CD4-positive, alpha-beta T cell treated with Interleukin-17A for 4 hours (primary cell): ENCODE measurements around the gene NCCRP1.
"Not testable (repeated sequence)": the region's sequence is repeated elsewhere in the genome, so short reads cannot be mapped to it uniquely, and the experiment has no call there.

Experiments used
- DNase-seq: peaks from one replicate; pipeline ENCODE4 v3.0.0-alpha.2; 2020; ENCODE audit warnings: mixed read lengths

NCCRP1 gene

GRCh38 chr19:39211731-39212374 lies 15.1 kb downstream of the NCCRP1 start:
- no peak for DNase-seq

- DNase-seq, result peak; percentile 71
Observed at GRCh38 chr19:39212375-39212742, 15.6 kb downstream of the NCCRP1 start.

DNA sequence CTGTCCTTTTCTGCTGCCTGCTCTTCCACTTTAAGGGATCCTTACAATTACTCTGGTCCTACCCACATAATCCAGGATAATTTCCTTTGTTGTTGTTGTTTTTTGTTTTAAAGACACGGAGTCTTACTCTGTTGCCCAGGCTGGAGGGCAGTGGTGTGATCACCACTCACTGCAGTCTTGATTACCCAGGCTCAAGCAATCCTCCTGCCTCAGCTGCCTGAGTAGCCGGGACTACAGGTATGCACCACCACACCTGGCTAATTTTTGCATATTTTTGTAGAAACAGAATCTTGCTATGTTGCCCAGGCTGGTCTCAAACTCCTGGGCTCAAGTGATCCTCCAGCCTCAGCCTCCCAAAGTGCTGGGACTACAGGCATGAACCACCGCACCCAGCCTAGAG lies 18.6 kb downstream of the NCCRP1 start:
- DNase-seq, result not testable (repeated sequence)

- no peak for DNase-seq
Observed at GRCh38 chr19:39217094-39217493, 20.3 kb downstream of the NCCRP1 start.

DNA sequence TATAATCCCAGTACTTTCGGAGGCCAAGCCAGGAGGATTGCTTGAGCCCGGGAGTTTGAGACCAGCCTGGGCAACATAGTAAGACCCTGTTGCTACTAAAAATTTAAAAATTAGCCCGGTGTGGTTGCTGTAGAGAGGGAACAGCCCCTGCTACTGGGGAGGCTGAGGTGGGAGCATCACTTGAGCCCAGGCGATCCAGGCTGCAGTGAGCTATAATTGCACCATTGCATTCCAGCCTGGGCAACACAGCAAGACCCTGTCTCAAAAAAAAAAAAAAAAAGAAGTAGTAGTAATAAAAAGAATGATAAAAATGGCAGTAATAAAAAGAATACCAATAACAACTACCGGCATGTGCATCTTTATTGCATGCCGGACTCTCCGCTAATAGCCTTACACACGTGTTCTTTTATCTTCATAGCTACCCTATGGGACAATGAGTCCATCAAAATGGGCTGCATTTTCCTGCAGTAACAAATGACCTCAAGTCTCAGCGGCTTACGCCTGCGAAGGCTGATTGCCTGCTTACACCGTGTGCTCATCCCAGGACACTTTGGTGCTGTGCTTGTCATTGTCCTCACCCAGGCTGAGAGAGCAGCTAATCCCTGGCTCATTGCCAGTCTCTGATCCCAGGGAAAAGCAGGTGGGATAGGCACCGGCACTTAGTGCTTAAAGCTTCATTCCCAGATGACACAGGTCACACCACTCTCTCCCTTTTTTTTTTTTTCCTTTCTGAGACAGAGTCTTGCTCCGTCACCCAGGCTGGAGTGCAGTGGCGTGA lies 21.7 kb downstream of the NCCRP1 start:
- DNase-seq, result no peak

GRCh38 chr19:39219108-39219507 lies 22.3 kb downstream of the NCCRP1 start:
- not testable (repeated sequence) for DNase-seq

GRCh38 chr19:39223703-39224279 lies 27.0 kb downstream of the NCCRP1 start:
- no peak for DNase-seq

DNA sequence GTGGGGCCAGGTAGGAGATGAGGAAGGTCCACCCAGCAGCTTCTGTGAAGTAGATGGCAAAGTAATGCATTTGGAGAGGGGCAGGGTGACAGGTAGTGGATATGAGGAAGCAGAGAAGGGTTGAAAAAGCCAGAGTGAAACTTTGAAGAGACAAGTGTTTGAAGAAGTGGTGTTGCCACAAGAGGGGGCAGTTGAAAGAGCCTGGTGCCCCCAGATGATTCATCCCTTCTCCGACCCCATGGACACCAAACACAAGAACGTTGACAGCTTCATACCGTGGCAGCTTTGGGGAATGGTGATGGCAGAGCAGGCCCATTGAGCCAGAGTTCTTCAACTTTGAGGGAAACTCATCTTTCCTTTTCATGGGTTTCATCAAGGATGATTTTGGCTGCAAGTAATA lies 28.1 kb downstream of the NCCRP1 start:
- no peak for DNase-seq

DNA sequence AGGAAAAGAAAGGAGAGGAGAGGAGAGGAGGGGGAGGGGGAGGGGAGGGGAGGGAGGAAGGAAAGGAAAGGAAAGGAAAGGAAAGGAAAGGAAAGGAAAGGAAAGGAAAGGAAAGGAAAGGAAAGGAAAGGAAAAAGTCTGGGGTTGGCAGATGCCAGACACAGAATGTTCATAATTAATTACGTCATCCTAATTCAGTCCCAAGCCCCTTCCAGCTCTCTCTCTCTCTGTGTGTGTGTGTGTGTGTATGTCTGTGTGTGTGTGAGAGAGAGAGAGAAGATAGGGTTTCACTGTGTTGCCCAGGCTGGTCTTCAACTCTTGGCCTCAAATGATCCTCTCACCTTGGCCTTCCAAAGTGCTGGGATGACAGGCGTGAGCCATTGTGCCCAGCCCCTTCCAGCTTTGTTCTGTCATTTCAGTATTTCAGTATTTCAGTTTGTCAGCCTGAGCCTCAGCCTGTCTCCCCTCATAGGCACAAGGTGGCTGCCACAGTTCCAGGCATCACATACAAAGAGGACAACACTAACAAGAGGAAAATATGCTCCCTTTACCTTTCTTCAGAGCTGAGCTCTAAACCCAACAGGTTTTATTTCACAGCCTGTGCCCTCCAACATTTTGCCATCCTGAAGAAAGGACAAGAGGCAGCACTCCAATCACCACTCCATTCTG lies 33.5 kb downstream of the NCCRP1 start:
- no peak for DNase-seq

DNA sequence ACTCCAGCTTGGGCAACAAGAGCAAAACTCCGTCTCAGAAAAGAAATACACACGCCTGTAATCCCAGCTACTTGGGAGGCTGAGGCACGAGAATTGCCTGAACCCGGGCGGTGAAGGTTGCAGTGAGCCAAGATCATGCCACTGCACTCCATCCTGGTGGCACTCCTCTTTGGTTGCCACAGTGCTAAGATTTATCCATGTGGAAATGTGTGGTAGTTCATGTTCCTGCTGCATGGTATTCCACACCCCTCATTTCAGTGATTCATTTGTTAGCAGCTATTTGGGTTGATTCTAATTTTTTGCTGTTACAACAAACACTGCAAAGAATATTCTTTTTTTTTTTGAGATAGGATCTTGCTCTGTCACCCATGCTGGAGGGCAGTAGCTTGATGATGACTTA lies 35.9 kb downstream of the NCCRP1 start:
- DNase-seq, result no peak

- DNase-seq, result peak; percentile 42
Observed at GRCh38 chr19:39236527-39236926, 39.8 kb downstream of the NCCRP1 start.

GRCh38 chr19:39237200-39238184 lies 40.7 kb downstream of the NCCRP1 start:
- peak; percentile 65 for DNase-seq

GRCh38 chr19:39238209-39238608 lies 41.4 kb downstream of the NCCRP1 start:
- no peak for DNase-seq

- DNase-seq, result no peak
Observed at GRCh38 chr19:39238944-39239343, 42.2 kb downstream of the NCCRP1 start.

DNA sequence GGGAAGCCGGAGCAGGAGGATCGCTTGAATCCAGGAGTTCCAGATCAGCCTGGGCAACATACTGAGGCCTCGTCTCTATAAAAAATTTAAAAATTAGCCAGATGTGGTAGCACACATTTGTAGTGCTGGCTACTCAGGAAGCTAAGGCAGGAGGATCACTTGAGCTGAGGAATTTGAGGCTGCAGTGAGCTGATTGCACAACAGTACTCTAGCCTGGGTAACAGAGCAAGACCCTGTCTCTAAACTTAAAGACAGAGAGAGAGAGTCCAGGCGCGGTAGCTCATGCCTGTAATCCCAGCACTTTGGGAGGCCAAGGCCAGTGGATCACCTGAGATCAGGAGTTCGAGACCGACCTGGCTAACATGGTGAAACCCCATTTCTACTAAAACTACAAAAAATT lies 43.7 kb downstream of the NCCRP1 start:
- DNase-seq, result no peak

- not testable (repeated sequence) for DNase-seq
Observed at GRCh38 chr19:39243741-39244140, 47.0 kb downstream of the NCCRP1 start.

DNA sequence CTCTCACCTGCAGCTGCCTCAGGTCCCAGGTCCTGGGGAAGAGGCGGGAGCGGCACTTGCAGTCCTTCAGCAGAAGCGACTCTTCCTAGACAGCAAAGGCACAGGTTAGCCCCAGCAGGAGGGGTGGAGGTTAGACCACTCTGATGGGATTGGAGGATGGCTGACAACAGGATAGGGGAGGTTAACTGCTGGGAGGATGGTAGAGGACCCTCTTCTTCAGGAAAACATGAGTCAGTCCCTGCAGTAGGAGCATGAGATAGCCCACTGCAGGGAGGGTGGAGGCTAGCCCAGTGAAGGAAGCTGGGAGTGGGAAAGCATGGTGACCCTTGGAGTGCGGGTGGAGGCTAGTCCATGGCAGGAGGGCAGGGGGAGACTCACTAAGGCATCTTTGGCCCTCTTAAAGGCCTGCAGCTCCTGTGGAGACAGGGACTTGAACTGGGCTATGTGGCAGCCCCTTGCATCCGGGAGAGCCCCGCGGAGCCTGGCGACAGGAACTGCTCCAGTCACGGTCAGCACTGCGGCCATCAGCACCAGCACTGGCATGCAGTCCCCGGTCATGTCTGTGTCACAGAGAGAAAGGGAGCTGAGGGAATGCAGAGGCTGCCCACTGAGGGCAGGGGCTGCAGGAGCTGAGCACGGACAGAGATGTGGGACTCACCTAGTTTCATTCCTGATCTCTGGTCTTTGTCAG lies 47.8 kb downstream of the NCCRP1 start, which contains the start of gene IFNL3:
TSS of gene IFNL3 (minus strand) at position 597 of the 691 bp plus-strand sequence. CDS start at position 558, 39 bp downstream.
- not testable (repeated sequence) for DNase-seq

DNA sequence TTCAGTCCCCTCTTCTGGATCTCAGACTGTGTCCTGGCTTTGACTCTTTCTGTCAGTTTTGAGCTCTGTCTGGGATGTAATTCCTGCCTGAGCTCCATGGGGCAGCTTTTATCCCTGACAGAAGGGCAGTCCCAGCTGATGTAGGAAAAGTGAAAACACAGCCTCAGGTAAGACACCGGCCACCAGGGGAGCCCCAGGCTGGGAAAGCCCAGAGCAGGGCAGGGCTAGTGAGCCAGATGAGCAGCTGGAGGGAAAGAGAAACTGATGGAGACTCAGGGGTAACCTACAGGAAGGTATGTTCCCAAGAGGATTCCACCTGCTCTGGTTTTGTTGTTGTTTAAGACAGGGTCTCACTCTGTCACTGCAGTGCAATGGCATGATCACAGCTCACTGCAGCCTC lies 48.4 kb downstream of the NCCRP1 start:
- DNase-seq, result not testable (repeated sequence)

DNA sequence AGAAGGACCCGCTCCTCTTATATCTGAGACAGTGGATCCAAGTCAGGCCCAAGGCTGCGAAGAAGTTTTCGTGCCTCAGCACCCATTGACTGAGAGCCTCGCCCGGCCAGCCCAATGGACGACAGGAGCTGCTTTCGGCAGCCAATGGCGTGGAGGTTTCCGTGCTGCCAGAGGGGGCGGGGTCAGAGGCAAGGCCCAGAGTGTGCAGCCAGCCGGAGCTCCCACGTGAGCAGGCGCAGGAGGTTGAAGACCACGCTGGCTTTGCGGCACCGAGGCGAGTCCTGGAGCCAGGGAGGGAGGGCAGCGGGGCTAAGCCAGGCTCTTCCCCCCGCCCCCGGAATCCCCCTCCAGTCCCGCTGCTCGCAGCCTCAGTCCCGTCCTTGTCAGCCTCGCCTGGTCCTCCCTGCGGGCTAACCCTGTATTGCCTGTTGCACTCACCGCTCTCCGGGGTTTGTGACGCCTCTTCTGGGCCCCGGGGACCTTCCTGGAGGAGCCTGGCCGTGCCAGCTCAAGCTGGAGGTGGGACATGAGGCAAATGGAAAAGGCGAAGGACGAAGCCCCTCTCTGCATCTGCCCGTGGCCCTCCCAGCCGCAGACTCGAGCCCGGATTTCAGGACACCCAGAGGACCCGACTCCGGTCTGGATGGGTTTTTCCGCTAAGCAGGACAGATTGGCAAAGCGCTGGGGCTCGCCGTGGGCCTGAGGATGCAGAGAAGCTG lies 50.3 kb downstream of the NCCRP1 start:
- peak; percentile 63 for DNase-seq

DNA sequence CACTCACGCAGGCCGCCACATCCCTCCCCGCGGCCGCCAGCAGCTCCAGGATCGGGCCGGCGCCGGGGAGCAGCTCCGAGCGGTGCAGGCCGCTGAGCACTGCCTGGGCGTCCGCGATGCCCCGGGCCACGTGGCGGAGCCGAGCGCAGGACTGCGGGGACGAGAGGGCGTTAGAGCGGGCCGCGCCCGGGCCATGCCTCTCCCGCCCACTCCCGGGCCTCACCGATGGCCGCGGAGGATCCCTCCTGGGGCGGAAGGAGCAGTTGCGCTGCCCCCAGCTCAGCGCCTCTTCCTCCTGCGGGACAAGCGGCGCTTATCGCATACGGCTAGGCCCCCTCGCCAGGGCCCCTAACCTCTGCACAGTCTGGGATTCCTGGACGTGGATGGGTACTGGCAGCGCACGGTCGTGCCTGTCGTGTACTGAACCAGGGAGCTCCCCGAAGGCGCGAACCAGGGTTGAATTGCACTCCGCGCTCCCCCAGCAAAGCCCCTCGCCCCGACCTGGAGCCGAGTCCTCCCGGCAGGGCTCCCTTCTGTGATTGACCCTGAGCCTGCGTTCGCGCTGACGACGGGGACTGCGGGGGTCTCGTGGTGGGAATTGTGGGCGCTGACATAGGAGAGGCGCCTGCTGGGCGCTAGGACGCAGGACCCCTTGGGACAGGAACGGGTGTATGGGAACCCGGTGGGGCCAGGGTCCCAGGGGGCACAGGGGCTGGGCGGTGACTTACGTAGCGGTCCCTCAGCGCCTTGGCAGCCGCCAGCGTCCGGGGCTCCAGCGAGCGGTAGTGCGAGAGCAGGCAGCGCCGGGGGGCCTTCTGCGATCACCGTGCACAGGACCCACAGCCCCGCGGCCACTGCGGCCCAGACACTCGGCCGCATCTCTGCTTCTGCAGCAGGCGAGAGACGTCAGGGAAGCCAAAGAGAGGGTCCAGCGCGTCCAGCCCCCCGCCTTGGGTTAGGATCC lies 51.2 kb downstream of the NCCRP1 start:
- DNase-seq, result no peak
